ENCODE results near the gene ODF2.
A peak's percentile ranks its signal among the peaks of the same experiment; 100 is the strongest.
"Not testable (repeated sequence)": the region's sequence is repeated elsewhere in the genome, so short reads cannot be mapped to it uniquely, and the experiment has no call there.

Gene ODF2

GRCh38 chr9:128412120-128412790 is 43.6 kb upstream of the ODF2 start:
- peak; percentile 46 for DNase-seq (ENCODE audit: low read depth)
- H3K4me3 ChIP-seq (ENCODE audit: low read length) = no peak overlapping the region
- peak; percentile 64 for TF ChIP-seq CTCF (IDR thresholded peaks at IDR 0.05; ENCODE audit: insufficient read depth, low read depth, low read length, missing control alignments)

- not testable (repeated sequence) for DNase-seq (ENCODE audit: low read depth); H3K4me3 ChIP-seq (ENCODE audit: low read length)
These were observed 42.1 kb upstream of the ODF2 start for GRCh38 chr9:128413728-128414127.

- no peak for DNase-seq (ENCODE audit: low read depth)
- peak; percentile 33 for TF ChIP-seq CTCF (IDR thresholded peaks at IDR 0.05; ENCODE audit: insufficient read depth, low read depth, low read length, missing control alignments)
These were observed 41.3 kb upstream of the ODF2 start for GRCh38 chr9:128414461-128414860.

GRCh38 chr9:128415281-128415680 is 40.5 kb upstream of the ODF2 start:
- no peak for TF ChIP-seq CTCF (IDR thresholded peaks at IDR 0.05; ENCODE audit: insufficient read depth, low read depth, low read length, missing control alignments)
- H3K4me3 ChIP-seq (ENCODE audit: low read length) = no peak overlapping the region
- DNase-seq (ENCODE audit: low read depth) = no peak

More at GRCh38 chr9:128414461-128414860, 41.3 kb upstream of the ODF2 start:
- H3K4me3 ChIP-seq (ENCODE audit: low read length) = no peak overlapping the region

GRCh38 chr9:128416014-128416413 is 39.8 kb upstream of the ODF2 start:
- TF ChIP-seq CTCF (IDR thresholded peaks at IDR 0.05; ENCODE audit: insufficient read depth, low read depth, low read length, missing control alignments) = no peak
- peak; percentile 79 for DNase-seq (ENCODE audit: low read depth)
- H3K4me3 ChIP-seq (ENCODE audit: low read length) = no peak overlapping the region

- DNase-seq (ENCODE audit: low read depth) = no peak
- H3K4me3 ChIP-seq (ENCODE audit: low read length) = no peak overlapping the region
- TF ChIP-seq CTCF (IDR thresholded peaks at IDR 0.05; ENCODE audit: insufficient read depth, low read depth, low read length, missing control alignments) = no peak
These were observed 39.3 kb upstream of the ODF2 start for GRCh38 chr9:128416432-128417019.

- peak overlapping the region; percentile 56 for H3K4me3 ChIP-seq (ENCODE audit: low read length)
- DNase-seq (ENCODE audit: low read depth) = no peak
- TF ChIP-seq CTCF (IDR thresholded peaks at IDR 0.05; ENCODE audit: insufficient read depth, low read depth, low read length, missing control alignments) = no peak
These were observed 36.5 kb upstream of the ODF2 start for GRCh38 chr9:128419061-128419925.
